Subcutaneous adipose tissue (tissue), 4 donors: ENCODE data around the gene KIDINS220. TPM values are rescaled to one million over a fixed set of nuclear protein-coding genes. Genes with fewer than 3 reads are reported as not detected.

Source experiments
- CTCF ChIP-seq: fragments of 450-650 bp; IDR thresholded peaks from one replicate; pipeline ENCODE4 v1.5.1; 2016; ENCODE audit warnings: low read depth, mild to moderate bottlenecking, control low read depth, antibody characterized with exemption, moderate library complexity
- total RNA-seq, 4 donors: library from RNA; depleted of rRNA; stranded (reverse); fragments of >200 nt; gene quantifications; one replicate each; pipeline ENCODE4 v1.1.0, GENCODE V29; 2016

Gene KIDINS220
- total RNA-seq, 4 donors from 2014 or later = 83.0 to 107 (median 88.9) TPM

- no peak for TF ChIP-seq CTCF
These were observed 39.9 kb upstream of the KIDINS220 start for GRCh38 chr2:8877332-8877731.

- TF ChIP-seq CTCF = no peak
These were observed 39.2 kb upstream of the KIDINS220 start for GRCh38 chr2:8876628-8877027.

GRCh38 chr2:8872821-8873432 is 35.5 kb upstream of the KIDINS220 start:
- TF ChIP-seq CTCF = no peak

DNA sequence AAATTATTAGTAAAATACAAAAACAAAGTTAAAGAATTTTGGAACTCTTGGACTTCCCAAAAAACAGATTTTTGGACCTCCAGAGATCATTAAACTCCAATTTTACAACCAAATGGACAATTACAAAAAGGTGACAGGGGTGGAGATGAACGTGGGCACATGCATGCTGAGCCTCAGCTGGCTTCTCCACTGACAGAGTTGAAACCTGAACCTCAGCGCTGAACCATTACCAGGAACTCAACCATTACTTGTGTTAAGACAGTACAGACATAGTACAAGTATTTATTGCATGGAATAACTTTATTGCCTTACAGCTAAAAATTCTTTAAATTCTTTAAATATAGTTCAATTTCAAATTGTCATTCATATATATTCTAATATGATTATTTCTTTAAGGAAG is 33.0 kb upstream of the KIDINS220 start:
- no peak for TF ChIP-seq CTCF

- no peak for TF ChIP-seq CTCF
These were observed 29.9 kb upstream of the KIDINS220 start for GRCh38 chr2:8867363-8867762.

- no peak for TF ChIP-seq CTCF
These were observed 26.0 kb upstream of the KIDINS220 start for GRCh38 chr2:8863331-8863953.

GRCh38 chr2:8862230-8862629 is 24.8 kb upstream of the KIDINS220 start:
- TF ChIP-seq CTCF = no peak
